ENCODE data around the gene ERC1. TPM values are rescaled to one million over a fixed set of nuclear protein-coding genes. Genes with fewer than 3 reads are reported as not detected.
A peak's percentile ranks its signal among the peaks of the same experiment; 100 is the strongest.
"Not testable (repeated sequence)": the region's sequence is repeated elsewhere in the genome, so short reads cannot be mapped to it uniquely, and the experiment has no call there.

The ERC1 gene
- total RNA-seq, 1 donor from 2014 or later: 30.8 TPM

DNA sequence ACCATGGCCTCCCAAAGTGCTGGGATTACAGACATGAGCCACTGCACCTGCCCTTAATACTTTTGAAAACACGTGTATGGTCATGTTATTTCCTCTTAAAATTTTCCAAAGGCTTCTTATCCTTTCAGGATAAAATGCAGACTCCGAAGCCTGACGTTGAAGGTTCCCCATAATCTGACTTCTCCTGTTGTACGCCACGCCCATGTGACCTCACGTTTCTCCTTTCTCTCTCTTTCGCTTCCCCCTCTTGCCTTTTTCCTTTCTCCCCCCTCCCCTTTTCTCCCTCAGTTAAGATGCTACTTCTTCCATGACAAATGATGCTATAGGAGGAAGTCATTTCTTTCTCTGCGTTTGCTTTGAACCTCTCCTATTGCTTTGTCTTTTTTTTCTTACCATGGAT, 337.4 kb downstream of the ERC1 start:
- Mint-ChIP-seq H3K36me3 (ENCODE audit: low read depth) (no peaks in the 10 kb centered on the region), H3K4me1 (peaks cover 5% of the 10 kb centered on the region), H3K9me3 (no peaks in the 10 kb centered on the region), H3K27me3 (no peaks in the 10 kb centered on the region), H3K27ac (no peak overlapping the region), H3K4me3 (no peak overlapping the region)
- intact Hi-C loops (cut with micrococcal nuclease): no loop called here
- DNase-seq: no peak

DNA sequence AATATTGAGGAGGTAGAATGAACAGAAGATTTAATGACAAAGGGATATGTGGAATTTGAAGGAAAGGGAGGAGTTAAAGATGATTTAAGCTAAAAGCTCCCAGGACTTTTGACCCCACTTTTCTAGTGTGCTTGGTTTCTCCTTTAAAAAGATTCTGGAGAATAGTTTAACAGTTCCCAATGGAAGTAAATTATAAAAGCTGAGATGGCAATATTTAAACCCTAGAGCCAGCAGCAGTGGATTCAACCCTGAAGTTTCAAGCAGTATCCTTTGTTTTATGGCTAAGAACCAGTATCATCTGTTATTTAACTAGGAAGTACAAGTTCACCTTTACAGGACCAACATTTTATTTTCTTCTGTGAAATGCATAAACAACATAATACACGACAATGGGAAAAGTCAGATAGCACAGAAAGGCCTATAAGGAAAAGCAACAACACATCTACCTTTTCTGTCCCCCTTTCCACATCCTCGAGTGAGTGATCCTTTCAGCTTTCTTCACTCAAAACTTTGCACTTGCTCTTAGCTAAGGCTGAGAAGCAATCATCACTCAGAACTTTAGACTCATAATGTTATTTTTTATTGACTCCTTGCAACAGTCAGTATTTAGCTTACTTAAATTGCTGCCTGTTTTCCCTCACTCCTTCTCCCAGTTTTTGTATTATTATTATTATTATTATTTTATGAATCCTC, 338.9 kb downstream of the ERC1 start:
- intact Hi-C loops (cut with micrococcal nuclease): no loop called here
- Mint-ChIP-seq H3K36me3 (ENCODE audit: low read depth) (no peaks in the 10 kb centered on the region), H3K4me1 (peaks cover 3% of the 10 kb centered on the region), H3K9me3 (no peaks in the 10 kb centered on the region), H3K4me3 (no peak overlapping the region), H3K27ac (no peak overlapping the region), H3K27me3 (no peaks in the 10 kb centered on the region)
- no peak for DNase-seq

DNA sequence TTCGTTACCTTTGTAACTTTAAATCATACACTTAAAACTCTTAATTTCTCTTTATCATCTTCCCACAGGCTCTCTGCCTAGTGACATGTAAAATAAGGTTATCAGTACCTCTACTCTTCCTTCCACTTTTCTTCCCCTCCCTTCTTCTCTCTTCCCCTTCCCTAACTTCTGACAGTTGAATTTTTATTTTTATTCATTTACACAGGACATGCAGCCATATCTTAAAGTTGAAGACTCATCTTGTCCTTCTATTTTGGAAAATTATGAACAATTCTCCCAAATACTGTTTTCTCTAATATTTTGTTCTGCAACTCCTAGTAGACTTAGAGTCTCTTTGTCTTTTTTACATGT, 339.4 kb downstream of the ERC1 start:
- H3K36me3 Mint-ChIP-seq (ENCODE audit: low read depth): no peaks in the 10 kb centered on the region
- intact Hi-C loops (cut with micrococcal nuclease): no loop called here
- no peaks in the 10 kb centered on the region for H3K27me3 Mint-ChIP-seq
- H3K9me3 Mint-ChIP-seq: no peaks in the 10 kb centered on the region
- DNase-seq: no peak
- H3K27ac Mint-ChIP-seq: no peak overlapping the region
- H3K4me3 Mint-ChIP-seq: no peak overlapping the region
- peaks cover 3% of the 10 kb centered on the region for H3K4me1 Mint-ChIP-seq

DNA sequence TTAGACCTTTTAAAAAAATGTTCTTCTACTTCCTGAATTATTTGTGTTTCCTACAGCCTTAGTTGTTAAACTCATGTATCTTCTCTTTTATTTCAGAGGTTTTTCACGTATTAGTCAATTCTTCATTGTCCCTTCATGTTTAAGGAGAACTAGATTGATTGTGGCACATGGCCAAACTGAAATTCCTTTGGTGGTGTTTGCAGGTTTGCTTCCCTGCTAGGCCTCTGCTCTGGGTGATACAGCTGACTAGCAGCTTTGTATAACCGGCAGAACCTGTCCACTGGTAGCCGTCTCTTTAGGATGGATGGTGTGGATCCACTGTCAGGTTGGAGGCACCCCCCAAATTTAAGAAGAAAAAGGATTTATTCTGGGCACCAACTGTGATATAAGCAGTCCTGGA, 341.3 kb downstream of the ERC1 start:
- Mint-ChIP-seq H3K36me3 (ENCODE audit: low read depth) (no peaks in the 10 kb centered on the region), H3K9me3 (no peaks in the 10 kb centered on the region), H3K27me3 (no peaks in the 10 kb centered on the region), H3K4me1 (no peaks in the 10 kb centered on the region), H3K27ac (no peak overlapping the region), H3K4me3 (no peak overlapping the region)
- DNase-seq: no peak
- intact Hi-C loops (cut with micrococcal nuclease): no loop called here

DNA sequence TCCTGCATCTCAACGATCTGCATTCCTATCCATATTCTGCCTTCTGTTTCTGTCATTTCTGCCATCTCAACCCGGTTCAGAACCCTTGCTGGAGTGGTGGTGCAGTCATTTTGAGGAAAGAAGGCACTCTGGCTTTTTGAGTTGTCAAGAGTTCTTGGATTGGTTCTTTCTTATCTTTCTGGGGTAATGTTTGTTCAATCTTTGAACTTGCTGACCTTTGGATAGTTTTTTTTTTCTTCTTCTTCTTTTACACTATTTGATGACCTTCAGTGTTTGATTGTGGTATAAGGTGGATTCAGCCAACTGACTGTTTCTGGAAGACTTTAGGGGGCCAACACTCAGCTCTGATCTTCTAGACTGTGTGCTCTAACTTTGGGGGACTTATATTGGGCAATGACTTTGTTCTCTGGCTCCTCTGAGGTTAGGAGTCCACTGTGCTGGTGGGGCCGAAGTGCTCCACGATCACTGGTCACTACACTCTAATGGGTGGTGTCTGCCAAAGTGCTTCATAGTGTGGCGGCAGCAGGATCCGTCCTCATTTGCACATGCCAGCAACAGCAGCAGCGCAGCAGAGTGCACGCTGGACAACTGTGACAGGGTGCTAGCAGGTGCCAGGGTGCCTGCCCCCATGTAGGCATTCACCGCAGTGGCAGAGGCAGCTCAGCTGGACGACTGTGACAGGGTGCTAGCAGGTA, 347.6 kb downstream of the ERC1 start:
- Mint-ChIP-seq H3K27ac (no peak overlapping the region), H3K4me3 (no peak overlapping the region), H3K27me3 (no peaks in the 10 kb centered on the region), H3K9me3 (peaks cover 3% of the 10 kb centered on the region), H3K4me1 (no peaks in the 10 kb centered on the region), H3K36me3 (ENCODE audit: low read depth) (peaks cover 3% of the 10 kb centered on the region)
- DNase-seq: no peak
- intact Hi-C loops (cut with micrococcal nuclease): no loop called here

DNA sequence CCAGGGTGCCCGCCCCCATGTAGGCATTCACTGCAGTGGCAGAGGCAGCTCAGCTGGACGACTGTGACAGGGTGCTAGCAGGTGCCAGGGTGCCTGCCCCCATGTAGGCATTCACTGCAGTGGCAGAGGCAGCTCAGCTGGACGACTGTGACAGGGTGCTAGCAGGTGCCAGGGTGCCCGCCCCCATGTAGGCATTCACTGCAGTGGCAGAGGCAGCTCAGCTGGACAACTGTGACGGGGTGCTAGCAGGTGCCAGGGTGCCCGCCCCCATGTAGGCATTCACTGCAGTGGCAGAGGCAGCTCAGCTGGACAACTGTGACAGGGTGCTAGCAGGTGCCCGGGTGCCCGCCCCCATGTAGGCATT, 348.1 kb downstream of the ERC1 start:
- H3K4me1 Mint-ChIP-seq; intact Hi-C loops (cut with micrococcal nuclease); H3K27ac Mint-ChIP-seq; H3K27me3 Mint-ChIP-seq; DNase-seq; H3K9me3 Mint-ChIP-seq; H3K36me3 Mint-ChIP-seq (ENCODE audit: low read depth); H3K4me3 Mint-ChIP-seq: not testable (repeated sequence)

DNA sequence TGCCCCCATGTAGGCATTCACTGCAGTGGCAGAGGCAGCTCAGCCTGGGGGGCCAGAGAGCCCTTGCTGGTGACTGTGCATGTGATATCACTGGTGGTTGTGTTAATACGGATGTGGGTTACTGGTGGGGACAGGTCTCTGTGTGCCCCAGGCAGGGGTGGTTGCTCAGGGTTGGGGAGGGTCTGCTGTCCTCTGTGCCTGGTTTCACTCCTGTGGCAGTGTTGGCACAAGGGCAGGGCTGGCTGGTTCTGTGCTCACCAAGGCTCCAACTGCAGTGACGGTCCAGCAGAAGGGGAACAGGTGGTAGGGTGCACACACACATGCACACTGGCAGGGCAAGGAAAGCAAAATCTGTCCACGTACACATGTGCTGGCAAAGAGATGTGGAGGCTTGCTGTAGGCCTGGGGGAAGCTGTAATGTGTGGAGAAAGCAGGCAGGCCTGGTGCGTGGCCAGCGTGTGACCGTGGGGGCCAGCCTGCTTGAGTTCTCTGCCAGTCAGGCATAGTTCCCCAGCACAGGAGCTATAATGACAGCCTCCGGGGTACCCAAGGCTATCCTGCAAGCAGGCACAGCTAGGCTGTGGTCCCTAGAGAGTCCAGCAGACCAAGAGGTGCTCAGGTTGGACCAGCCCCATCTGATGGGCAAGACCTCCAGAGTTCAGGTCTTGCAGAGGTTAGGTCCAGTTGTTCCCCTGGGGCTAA, 348.7 kb downstream of the ERC1 start:
- H3K4me3 Mint-ChIP-seq: no peak overlapping the region
- H3K27me3 Mint-ChIP-seq: no peaks in the 10 kb centered on the region
- H3K36me3 Mint-ChIP-seq (ENCODE audit: low read depth): peaks cover 3% of the 10 kb centered on the region
- H3K27ac Mint-ChIP-seq: no peak overlapping the region
- intact Hi-C loops (cut with micrococcal nuclease): no loop called here
- peaks cover 3% of the 10 kb centered on the region for H3K9me3 Mint-ChIP-seq
- H3K4me1 Mint-ChIP-seq: peaks cover 2% of the 10 kb centered on the region
- no peak for DNase-seq

DNA sequence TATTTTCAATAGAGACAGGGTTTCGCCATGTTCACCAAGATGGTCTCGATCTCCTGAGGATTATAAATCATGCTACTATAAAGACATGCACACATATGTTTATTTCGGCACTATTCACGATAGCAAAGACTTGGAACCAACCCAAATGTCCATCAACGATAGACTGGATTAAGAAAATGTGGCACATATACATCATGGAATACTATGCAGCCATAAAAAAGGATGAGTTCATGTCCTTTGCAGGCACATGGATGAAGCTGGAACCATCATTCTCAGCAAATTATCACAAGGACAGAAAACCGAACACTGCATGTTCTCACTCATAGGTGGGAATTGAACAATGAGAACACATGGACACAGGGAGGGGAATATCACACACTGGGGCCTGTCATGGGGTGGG, 350.2 kb downstream of the ERC1 start:
- H3K36me3 Mint-ChIP-seq (ENCODE audit: low read depth); H3K27ac Mint-ChIP-seq; intact Hi-C loops (cut with micrococcal nuclease); H3K4me3 Mint-ChIP-seq; H3K9me3 Mint-ChIP-seq; DNase-seq; H3K27me3 Mint-ChIP-seq; H3K4me1 Mint-ChIP-seq: not testable (repeated sequence)

DNA sequence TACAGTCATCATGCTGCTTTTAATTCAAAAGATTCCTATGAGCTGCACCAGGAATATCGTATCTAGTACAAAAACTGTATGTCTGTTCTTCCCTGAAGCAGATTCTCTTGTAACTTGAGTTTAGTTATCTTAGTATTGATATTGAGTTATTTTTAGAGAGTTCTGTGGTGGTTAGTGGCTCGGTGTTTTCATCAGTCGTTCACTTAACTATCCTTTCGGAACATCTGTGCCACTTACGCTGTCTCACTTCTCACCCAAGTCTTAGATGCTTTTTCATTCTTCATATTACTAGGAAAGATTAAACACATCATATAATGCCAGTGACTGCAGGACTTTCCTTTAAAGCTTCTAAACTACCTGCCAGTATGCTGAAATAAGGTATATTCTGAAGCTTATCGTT, 352.4 kb downstream of the ERC1 start:
- H3K4me1 Mint-ChIP-seq: peaks cover 2% of the 10 kb centered on the region
- H3K27ac Mint-ChIP-seq: no peak overlapping the region
- no peak overlapping the region for H3K4me3 Mint-ChIP-seq
- DNase-seq: no peak
- intact Hi-C loops (cut with micrococcal nuclease): no loop called here
- H3K36me3 Mint-ChIP-seq (ENCODE audit: low read depth): peaks cover 3% of the 10 kb centered on the region
- no peaks in the 10 kb centered on the region for H3K27me3 Mint-ChIP-seq
- peaks cover 3% of the 10 kb centered on the region for H3K9me3 Mint-ChIP-seq

DNA sequence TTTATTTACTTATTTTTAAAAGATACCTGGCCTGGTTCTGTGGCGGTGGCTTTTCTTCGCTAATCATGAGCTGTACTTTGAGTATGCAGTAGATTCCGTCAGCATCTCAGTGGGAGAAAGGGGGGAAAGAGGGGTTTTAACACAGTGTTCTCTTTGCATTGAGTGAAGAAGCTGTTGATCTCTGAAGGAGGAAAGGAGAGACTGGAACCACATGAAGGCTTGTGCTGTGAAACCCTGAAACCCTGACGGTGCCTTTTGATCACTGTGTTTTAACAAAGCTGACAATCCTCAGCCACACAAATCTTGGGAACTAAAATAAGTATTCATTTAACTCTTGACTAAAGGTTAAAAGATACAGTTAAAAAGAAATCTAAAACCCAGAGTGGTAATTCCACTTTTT, 353.2 kb downstream of the ERC1 start:
- H3K27me3 Mint-ChIP-seq: no peaks in the 10 kb centered on the region
- H3K27ac Mint-ChIP-seq: peak overlapping the region; percentile 15
- intact Hi-C loops (cut with micrococcal nuclease): no loop called here
- H3K36me3 Mint-ChIP-seq (ENCODE audit: low read depth): peaks cover 3% of the 10 kb centered on the region
- H3K4me1 Mint-ChIP-seq: peaks cover 2% of the 10 kb centered on the region
- H3K4me3 Mint-ChIP-seq: no peak overlapping the region
- peaks cover 3% of the 10 kb centered on the region for H3K9me3 Mint-ChIP-seq
- DNase-seq: no peak

DNA sequence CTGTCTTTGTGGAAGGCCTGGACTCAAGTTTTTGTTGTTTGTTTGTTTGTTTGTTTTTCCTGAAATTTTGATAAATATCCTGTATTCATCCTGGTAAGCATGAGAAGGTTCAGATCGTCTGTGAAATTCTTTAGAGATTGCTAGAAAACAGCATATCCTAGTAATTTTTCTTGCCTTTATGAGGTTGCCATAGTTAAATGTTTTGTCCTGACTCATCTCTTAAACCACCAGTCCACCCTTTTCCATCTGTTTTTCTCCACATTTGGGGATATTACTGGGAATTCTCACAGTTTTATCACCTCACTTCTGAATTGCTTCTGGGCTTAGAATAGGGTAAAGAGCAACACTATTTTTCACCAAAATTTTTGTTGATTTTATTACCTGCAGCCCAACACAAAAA, 355.1 kb downstream of the ERC1 start:
- no peak overlapping the region for H3K27ac Mint-ChIP-seq
- intact Hi-C loops (cut with micrococcal nuclease): no loop called here
- no peaks in the 10 kb centered on the region for H3K27me3 Mint-ChIP-seq
- H3K4me3 Mint-ChIP-seq: no peak overlapping the region
- no peak for DNase-seq
- peaks cover 2% of the 10 kb centered on the region for H3K4me1 Mint-ChIP-seq
- H3K36me3 Mint-ChIP-seq (ENCODE audit: low read depth): peaks cover 3% of the 10 kb centered on the region
- peaks cover 3% of the 10 kb centered on the region for H3K9me3 Mint-ChIP-seq

DNA sequence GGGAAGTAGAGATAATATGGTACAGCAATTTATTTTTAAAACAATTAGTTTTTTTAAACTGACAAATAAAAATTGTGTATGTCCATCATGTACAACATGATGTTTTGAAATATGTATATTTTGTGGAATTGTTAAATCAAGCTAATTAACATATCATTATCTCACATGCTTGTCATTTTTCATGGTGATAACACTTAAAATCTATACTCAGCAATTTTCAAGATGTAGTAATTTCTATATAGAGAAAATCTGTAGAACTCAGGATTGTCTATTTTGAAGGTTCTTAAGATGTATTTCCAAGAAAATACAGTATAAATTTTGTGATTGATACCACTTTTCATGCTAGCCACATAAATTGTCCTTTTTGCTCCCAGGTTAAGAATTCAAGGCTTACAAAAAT, 356.3 kb downstream of the ERC1 start:
- intact Hi-C loops (cut with micrococcal nuclease): no loop called here
- no peak for DNase-seq
- Mint-ChIP-seq H3K4me3 (no peak overlapping the region), H3K27me3 (no peaks in the 10 kb centered on the region), H3K27ac (no peak overlapping the region), H3K36me3 (ENCODE audit: low read depth) (no peaks in the 10 kb centered on the region), H3K4me1 (peaks cover 2% of the 10 kb centered on the region), H3K9me3 (no peaks in the 10 kb centered on the region)

DNA sequence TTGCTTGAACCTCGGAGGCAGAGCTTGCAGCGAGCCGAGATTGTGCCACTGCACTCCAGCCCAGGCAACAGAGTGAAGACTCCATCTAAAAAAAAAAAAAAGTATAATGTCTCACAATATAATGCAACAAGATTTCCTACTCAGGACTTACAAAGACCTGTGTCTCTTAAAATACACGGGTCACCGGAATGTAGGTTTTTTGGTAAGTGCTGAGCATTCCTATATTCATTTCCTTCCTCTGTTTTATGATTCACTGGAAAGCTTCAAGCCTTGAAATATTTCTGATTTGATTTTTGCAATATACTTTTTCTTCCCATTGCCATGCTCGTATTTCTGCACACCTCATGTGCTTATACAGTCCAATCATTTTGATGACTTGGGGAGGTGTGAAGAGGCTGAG, 357.6 kb downstream of the ERC1 start:
- Mint-ChIP-seq H3K4me3 (no peak overlapping the region), H3K27me3 (no peaks in the 10 kb centered on the region), H3K36me3 (ENCODE audit: low read depth) (no peaks in the 10 kb centered on the region), H3K27ac (no peak overlapping the region), H3K9me3 (no peaks in the 10 kb centered on the region), H3K4me1 (peaks cover 2% of the 10 kb centered on the region)
- no peak for DNase-seq
- intact Hi-C loops (cut with micrococcal nuclease): no loop called here

DNA sequence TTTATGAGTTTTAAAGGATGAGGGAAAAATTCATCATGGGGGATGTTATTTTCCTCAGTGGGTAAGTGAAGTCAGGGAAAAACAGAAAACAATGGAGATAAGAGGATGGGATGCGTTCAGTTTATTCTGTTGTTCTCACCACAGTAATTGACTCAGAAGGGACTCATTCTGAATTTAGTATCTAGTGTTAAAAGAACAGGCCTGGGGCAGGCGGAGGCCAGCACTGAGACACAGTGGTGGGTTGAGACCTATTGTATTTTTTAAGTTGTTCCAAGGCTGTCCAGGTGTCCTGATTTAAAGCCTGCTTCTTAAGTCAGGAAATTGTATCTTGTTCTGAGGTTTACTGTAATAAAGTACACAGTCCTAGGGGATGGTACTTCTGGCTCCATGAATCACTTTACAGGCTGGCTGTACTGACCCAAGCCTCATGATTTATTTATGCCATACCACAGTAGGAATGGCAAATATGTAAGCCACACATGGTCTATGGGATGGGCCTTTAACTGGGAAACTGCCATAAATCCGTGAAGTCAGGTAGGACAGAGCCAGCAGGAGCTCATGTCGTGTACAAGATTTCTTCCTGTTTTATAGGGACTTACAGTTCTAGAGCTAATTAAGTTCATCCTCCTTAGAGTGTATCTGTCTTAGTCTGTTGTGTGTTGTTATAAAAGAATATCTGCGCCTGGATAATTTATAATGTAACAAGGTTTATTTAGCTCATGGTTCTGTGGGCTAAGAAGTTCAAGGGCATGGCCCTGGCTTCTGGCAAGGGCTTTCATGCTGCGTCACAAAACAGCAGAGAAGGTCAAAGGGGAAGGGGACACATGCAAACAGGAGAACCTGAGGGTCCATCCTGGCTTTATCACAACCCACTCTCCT, 359.3 kb downstream of the ERC1 start:
- no peak overlapping the region for H3K4me3 Mint-ChIP-seq
- no peaks in the 10 kb centered on the region for H3K9me3 Mint-ChIP-seq
- H3K36me3 Mint-ChIP-seq (ENCODE audit: low read depth): no peaks in the 10 kb centered on the region
- H3K27me3 Mint-ChIP-seq: no peaks in the 10 kb centered on the region
- H3K4me1 Mint-ChIP-seq: no peaks in the 10 kb centered on the region
- no peak overlapping the region for H3K27ac Mint-ChIP-seq
- intact Hi-C loops (cut with micrococcal nuclease): no loop called here
- no peak for DNase-seq

Measured in activated CD4-positive, alpha-beta T cell treated with anti-CD3 and anti-CD28 coated beads, Interleukin-2, amount 10 ng/mL, durations not matched to agents 24 days and 14 days (primary cell).